Measurements from ENCODE around the gene ADCY3.

The ADCY3 gene

DNA sequence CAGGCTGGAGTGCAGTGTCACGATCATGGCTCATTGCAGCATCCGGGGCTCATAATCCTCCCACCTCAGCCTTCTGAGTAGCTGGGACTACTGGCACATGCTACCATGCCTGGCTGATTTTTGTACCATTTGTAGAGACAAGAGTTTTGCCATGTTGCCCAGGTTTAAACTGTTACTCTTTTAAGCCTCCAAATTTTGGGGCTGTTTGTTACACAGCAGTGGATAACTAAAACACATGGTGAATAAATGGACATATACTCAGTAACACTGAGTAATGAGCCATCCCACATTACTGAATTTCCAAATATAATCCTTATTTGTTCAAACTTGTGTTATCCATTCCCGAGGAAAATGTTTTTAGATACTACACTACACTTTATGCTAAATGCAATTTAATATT, 9.8 kb downstream of the ADCY3 start:
- H3K36me3 ChIP-seq (ENCODE audit: insufficient read depth, low read length) = peaks cover 11% of the 10 kb centered on the region; the same call in 1 of the 2 replicates
- peak overlapping the region; percentile 15 for H3K4me2 ChIP-seq (ENCODE audit: low read depth, low read length, poor library complexity, severe bottlenecking)
- no peak overlapping the region for H2AFZ ChIP-seq (ENCODE audit: low read length)
- TF ChIP-seq EZH2phosphoT487 (IDR thresholded peaks at IDR 0.05; ENCODE audit: borderline replicate concordance) (no peak), CTCF (conservative IDR thresholded peaks at IDR 0.05; ENCODE audit: low read length) (no peak)
- H3K27me3 ChIP-seq (ENCODE audit: insufficient read depth, low read length, poor library complexity, severe bottlenecking) = no peaks in the 10 kb centered on the region
- peaks cover 26% of the 10 kb centered on the region for H4K20me1 ChIP-seq (ENCODE audit: insufficient read depth, low read length, poor library complexity, severe bottlenecking)
- no peak overlapping the region for H3K4me3 ChIP-seq (ENCODE audit: low read length, poor library complexity, severe bottlenecking)
- no peak overlapping the region for H3K9ac ChIP-seq (ENCODE audit: low read depth, low read length, poor library complexity, severe bottlenecking)
- peaks cover 88% of the 10 kb centered on the region for H3K79me2 ChIP-seq (ENCODE audit: insufficient read depth, low read length)
- peaks cover 24% of the 10 kb centered on the region for H3K4me1 ChIP-seq (ENCODE audit: insufficient read depth, low read length, poor library complexity, severe bottlenecking)
- H3K9me3 ChIP-seq (ENCODE audit: insufficient read depth, low read depth, low read length) = no peaks in the 10 kb centered on the region
- no peaks in the 10 kb centered on the region for H3K9me2 ChIP-seq (replicated peaks; ENCODE audit: low read depth, low read length)
- no peaks in the 10 kb centered on the region for H3F3A ChIP-seq (ENCODE audit: low read depth)

DNA sequence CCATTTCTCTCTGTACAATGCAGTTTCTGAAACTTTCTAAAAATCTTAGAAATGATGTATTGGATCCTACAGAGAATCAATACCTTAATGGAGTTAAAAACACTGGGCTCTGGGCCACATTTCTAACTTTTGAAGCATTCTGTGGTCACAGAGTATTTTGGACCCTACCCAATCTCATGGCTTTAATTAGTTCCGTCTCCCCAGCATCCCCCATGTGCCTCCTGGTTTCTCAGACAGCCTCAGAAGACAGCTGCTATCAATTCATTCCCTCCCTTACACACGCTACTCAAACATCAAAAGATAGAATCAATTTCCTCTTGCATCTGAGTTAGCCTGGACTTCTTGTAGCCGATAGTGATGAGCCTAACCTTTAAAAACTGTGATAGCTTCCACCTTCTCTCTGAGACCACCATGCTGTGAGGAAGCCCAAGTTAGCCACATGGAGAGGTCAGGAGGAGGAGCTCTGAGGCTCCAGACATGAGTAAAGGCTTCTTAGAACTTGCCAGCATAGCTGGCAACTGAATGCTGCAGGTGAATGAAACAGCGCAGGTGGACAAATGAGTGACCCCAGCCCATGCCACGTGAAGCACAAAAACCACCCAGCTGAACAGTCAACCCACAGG, 10.4 kb downstream of the ADCY3 start:
- H3K9me2 ChIP-seq (replicated peaks; ENCODE audit: low read depth, low read length) = no peaks in the 10 kb centered on the region
- no peaks in the 10 kb centered on the region for H3K9me3 ChIP-seq (ENCODE audit: insufficient read depth, low read depth, low read length)
- peaks cover 21% of the 10 kb centered on the region for H3K4me1 ChIP-seq (ENCODE audit: insufficient read depth, low read length, poor library complexity, severe bottlenecking)
- H4K20me1 ChIP-seq (ENCODE audit: insufficient read depth, low read length, poor library complexity, severe bottlenecking) = peaks cover 20% of the 10 kb centered on the region
- no peaks in the 10 kb centered on the region for H3F3A ChIP-seq (ENCODE audit: low read depth)
- H3K27me3 ChIP-seq (ENCODE audit: insufficient read depth, low read length, poor library complexity, severe bottlenecking) = no peaks in the 10 kb centered on the region
- no peak overlapping the region for H3K9ac ChIP-seq (ENCODE audit: low read depth, low read length, poor library complexity, severe bottlenecking)
- H3K4me2 ChIP-seq (ENCODE audit: low read depth, low read length, poor library complexity, severe bottlenecking) = peak overlapping the region; percentile 15
- TF ChIP-seq CTCF (conservative IDR thresholded peaks at IDR 0.05; ENCODE audit: low read length) (no peak), EZH2phosphoT487 (IDR thresholded peaks at IDR 0.05; ENCODE audit: borderline replicate concordance) (no peak)
- H3K36me3 ChIP-seq (ENCODE audit: insufficient read depth, low read length) = peaks cover 11% of the 10 kb centered on the region; the same call in 1 of the 2 replicates
- no peak overlapping the region for H3K4me3 ChIP-seq (ENCODE audit: low read length, poor library complexity, severe bottlenecking)
- H3K79me2 ChIP-seq (ENCODE audit: insufficient read depth, low read length) = peaks cover 82% of the 10 kb centered on the region
- no peak overlapping the region for H2AFZ ChIP-seq (ENCODE audit: low read length)

DNA sequence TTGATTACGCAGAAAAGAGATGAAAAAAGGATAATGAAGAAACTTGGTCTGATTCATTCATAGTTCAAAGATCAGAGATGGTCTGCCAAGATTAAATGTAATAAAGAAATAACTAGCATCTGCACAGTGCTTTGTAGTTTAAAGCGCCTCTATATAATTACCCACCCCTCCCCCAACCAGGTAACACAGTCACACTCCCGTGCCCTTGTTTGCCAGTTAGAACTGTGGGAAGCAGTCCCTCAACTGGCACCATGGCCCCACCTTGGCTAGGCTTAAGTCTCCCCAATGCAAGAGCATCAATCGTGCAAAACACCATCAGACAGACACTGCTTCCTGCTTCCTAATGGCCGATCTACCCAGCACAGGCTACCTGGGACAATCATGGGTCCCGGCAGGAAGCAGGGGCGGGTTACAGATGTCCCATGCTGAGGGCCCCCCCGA, 11.6 kb downstream of the ADCY3 start:
- Histone ChIP-seq H4K20me1 (ENCODE audit: insufficient read depth, low read length, poor library complexity, severe bottlenecking) (peaks cover 10% of the 10 kb centered on the region), H3K4me2 (ENCODE audit: low read depth, low read length, poor library complexity, severe bottlenecking) (peak overlapping the region; percentile 15), H3K4me3 (ENCODE audit: low read length, poor library complexity, severe bottlenecking) (no peak overlapping the region), H3K9me2 (replicated peaks; ENCODE audit: low read depth, low read length) (no peaks in the 10 kb centered on the region), H3K9me3 (ENCODE audit: insufficient read depth, low read depth, low read length) (no peaks in the 10 kb centered on the region), H3K9ac (ENCODE audit: low read depth, low read length, poor library complexity, severe bottlenecking) (no peak overlapping the region), H3K79me2 (ENCODE audit: insufficient read depth, low read length) (peaks cover 70% of the 10 kb centered on the region), H2AFZ (ENCODE audit: low read length) (no peak overlapping the region), H3K4me1 (ENCODE audit: insufficient read depth, low read length, poor library complexity, severe bottlenecking) (peaks cover 19% of the 10 kb centered on the region), H3K36me3 (ENCODE audit: insufficient read depth, low read length) (peaks cover 12% of the 10 kb centered on the region; the same call in 1 of the 2 replicates), H3K27me3 (ENCODE audit: insufficient read depth, low read length, poor library complexity, severe bottlenecking) (no peaks in the 10 kb centered on the region), H3F3A (ENCODE audit: low read depth) (no peaks in the 10 kb centered on the region)
- no peak for TF ChIP-seq CTCF (conservative IDR thresholded peaks at IDR 0.05; ENCODE audit: low read length)

Measured in Loucy (cell line).